ENCODE results near the gene CD48.

The CD48 gene

DNA sequence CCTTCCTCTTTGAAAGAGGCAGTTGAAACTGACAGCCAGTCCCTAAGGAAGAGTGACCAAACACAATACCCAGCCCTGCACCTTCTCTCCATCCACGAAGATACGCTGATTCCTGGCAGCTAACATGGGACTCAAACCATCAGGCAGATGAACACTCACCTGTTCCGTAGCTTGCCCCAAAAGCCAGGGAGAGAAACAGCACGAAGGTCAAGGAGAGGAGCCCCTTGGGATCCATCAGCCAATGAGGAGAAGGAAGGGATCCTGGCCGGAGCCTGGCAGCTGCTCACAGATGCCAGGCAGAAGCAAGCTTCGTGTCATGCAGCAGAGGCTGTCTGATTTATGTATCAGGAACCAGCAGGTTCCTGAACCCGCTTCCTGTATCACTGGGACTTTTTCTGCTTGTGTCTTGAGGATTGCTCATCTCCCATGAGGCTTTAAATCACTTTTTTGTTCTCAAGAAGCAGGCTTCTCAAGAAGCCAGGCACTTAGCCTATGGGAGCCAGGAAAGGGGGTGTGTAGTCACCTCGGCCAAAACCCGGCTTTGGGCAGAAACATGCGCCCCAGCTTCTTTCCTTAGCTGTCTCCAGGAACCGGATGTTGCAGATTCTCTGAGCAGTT lies 64.8 kb downstream of the CD48 start, which contains the start of gene SLAMF1:
TSS of gene SLAMF1 (minus strand) at position 334 of the 618 bp plus-strand sequence. CDS start at position 235, 99 bp downstream.
- Histone ChIP-seq H2AFZ (ENCODE audit: low read depth) (no peak within 1 kb of the TSS), H3K9ac (no peak within 1 kb of the TSS), H3K36me3 (ENCODE audit: insufficient read depth) (no peaks in the 10 kb centered on the region), H4K20me1 (ENCODE audit: insufficient read depth) (no peaks in the 10 kb centered on the region), H3K4me1 (ENCODE audit: low read depth, poor library complexity, severe bottlenecking) (no peaks in the 10 kb centered on the region), H3K27ac (no peak within 1 kb of the TSS), H3K4me2 (no peak within 1 kb of the TSS), H3K4me3 (IDR thresholded peaks at IDR 0.05; ENCODE audit: insufficient read depth, low read depth, low read length) (no peak within 1 kb of the TSS), H3K27me3 (ENCODE audit: insufficient read depth, low read depth) (no peaks in the 10 kb centered on the region), H3K79me2 (ENCODE audit: insufficient read depth, low read depth) (no peaks in the 10 kb centered on the region)
- TF ChIP-seq, protein P1, sequence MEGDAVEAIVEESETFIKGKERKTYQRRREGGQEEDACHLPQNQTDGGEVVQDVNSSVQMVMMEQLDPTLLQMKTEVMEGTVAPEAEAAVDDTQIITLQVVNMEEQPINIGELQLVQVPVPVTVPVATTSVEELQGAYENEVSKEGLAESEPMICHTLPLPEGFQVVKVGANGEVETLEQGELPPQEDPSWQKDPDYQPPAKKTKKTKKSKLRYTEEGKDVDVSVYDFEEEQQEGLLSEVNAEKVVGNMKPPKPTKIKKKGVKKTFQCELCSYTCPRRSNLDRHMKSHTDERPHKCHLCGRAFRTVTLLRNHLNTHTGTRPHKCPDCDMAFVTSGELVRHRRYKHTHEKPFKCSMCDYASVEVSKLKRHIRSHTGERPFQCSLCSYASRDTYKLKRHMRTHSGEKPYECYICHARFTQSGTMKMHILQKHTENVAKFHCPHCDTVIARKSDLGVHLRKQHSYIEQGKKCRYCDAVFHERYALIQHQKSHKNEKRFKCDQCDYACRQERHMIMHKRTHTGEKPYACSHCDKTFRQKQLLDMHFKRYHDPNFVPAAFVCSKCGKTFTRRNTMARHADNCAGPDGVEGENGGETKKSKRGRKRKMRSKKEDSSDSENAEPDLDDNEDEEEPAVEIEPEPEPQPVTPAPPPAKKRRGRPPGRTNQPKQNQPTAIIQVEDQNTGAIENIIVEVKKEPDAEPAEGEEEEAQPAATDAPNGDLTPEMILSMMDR (conservative IDR thresholded peaks at IDR 0.05; ENCODE audit: low read depth, low read length) = no peak

DNA sequence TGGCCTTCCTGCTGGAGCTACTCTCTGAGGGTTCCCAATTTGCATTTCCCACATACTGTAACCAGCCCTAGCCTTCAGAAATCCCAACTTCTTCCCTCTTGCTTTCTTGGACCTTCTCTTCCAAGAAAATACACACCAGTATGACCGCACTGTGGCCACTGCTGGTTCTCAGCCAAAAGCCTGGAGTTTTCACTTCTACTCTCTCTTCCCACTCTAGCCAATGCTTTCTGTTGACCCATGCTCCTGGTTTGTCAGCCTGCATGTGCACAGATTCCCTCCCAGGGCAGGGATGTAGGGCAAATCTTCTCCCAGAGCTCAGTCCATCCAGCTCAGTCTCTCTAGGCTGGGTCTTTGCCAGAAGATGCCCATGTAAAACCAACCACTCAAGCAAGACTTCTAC lies 65.4 kb downstream of the CD48 start:
- Histone ChIP-seq H3K79me2 (ENCODE audit: insufficient read depth, low read depth) (no peaks in the 10 kb centered on the region), H3K27ac (no peak overlapping the region), H3K4me1 (ENCODE audit: low read depth, poor library complexity, severe bottlenecking) (no peaks in the 10 kb centered on the region), H3K4me3 (IDR thresholded peaks at IDR 0.05; ENCODE audit: insufficient read depth, low read depth, low read length) (no peak overlapping the region), H2AFZ (ENCODE audit: low read depth) (no peak overlapping the region), H3K27me3 (ENCODE audit: insufficient read depth, low read depth) (no peaks in the 10 kb centered on the region), H4K20me1 (ENCODE audit: insufficient read depth) (no peaks in the 10 kb centered on the region), H3K9ac (no peak overlapping the region), H3K36me3 (ENCODE audit: insufficient read depth) (no peaks in the 10 kb centered on the region), H3K4me2 (no peak overlapping the region)
- TF ChIP-seq, protein P1 (conservative IDR thresholded peaks at IDR 0.05; ENCODE audit: low read depth, low read length) = no peak

DNA sequence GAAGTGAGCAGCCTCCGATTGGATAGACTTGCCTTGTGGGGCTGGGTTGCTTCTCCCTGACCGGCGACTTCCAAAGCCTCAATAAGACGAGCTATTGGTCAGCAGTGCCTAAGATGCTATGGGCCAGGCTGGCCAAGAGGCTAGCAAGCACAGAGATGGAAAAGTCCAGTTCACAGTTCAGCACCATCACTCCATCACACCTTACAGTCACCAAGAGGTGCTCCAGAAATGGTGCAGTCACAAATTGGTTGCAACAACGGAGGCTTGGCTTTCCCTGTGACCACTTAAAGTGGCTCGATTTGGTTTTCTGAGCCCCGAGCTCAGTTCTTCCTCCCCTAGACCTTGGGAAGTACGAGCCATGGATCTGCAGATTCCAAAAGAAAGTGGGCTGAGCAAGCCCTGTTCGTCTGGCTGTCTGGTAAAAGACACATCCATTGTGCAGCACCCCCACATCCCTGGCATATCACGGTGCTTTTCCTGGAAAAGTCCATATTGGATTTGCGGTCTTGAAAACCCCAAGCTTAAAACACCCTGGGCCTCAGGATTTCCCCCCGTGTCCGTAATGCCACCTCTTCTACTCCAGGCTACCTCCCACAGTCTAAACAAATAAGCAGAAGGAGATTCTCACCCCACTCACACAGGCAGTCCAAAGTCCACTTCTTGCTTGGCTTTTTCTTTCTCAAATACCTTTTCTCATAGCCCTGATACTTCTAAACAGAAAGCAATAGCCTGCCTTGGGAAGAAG lies 66.1 kb downstream of the CD48 start:
- Histone ChIP-seq H3K27ac (no peak overlapping the region), H2AFZ (ENCODE audit: low read depth) (no peak overlapping the region), H3K4me2 (no peak overlapping the region), H3K36me3 (ENCODE audit: insufficient read depth) (no peaks in the 10 kb centered on the region), H4K20me1 (ENCODE audit: insufficient read depth) (no peaks in the 10 kb centered on the region), H3K4me3 (IDR thresholded peaks at IDR 0.05; ENCODE audit: insufficient read depth, low read depth, low read length) (no peak overlapping the region), H3K9ac (no peak overlapping the region), H3K27me3 (ENCODE audit: insufficient read depth, low read depth) (no peaks in the 10 kb centered on the region), H3K79me2 (ENCODE audit: insufficient read depth, low read depth) (no peaks in the 10 kb centered on the region), H3K4me1 (ENCODE audit: low read depth, poor library complexity, severe bottlenecking) (no peaks in the 10 kb centered on the region)
- TF ChIP-seq, protein P1 (conservative IDR thresholded peaks at IDR 0.05; ENCODE audit: low read depth, low read length) = no peak

DNA sequence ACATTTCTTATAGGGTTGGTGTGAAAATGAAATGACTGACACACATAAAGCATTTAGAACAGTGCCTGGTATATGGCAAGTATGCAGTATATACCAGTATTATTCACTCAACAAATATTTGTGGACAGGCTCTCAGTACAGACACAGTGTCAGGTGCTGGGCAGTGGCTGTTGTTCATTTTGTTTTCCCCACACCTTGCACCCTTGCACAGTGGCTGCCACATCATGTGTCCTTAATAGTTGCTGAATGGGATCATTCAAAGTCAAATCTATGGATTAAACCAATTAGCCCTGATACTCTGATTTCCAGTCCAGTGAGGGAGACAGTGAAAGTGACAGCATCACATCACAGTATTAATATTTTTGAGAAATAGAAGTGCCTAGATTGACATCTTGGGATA lies 67.2 kb downstream of the CD48 start:
- no peak overlapping the region for H3K9ac ChIP-seq
- H3K27me3 ChIP-seq (ENCODE audit: insufficient read depth, low read depth) = no peaks in the 10 kb centered on the region
- TF ChIP-seq, protein P1 (conservative IDR thresholded peaks at IDR 0.05; ENCODE audit: low read depth, low read length) = no peak
- H3K4me2 ChIP-seq = no peak overlapping the region
- H2AFZ ChIP-seq (ENCODE audit: low read depth) = no peak overlapping the region
- no peak overlapping the region for H3K27ac ChIP-seq
- H3K36me3 ChIP-seq (ENCODE audit: insufficient read depth) = no peaks in the 10 kb centered on the region
- H4K20me1 ChIP-seq (ENCODE audit: insufficient read depth) = no peaks in the 10 kb centered on the region
- no peak overlapping the region for H3K4me3 ChIP-seq (IDR thresholded peaks at IDR 0.05; ENCODE audit: insufficient read depth, low read depth, low read length)
- no peaks in the 10 kb centered on the region for H3K4me1 ChIP-seq (ENCODE audit: low read depth, poor library complexity, severe bottlenecking)
- no peaks in the 10 kb centered on the region for H3K79me2 ChIP-seq (ENCODE audit: insufficient read depth, low read depth)
